Measurements from ENCODE around the gene DDX1. TPM values are rescaled to one million over a fixed set of nuclear protein-coding genes. Genes with fewer than 3 reads are reported as not detected.

Gene DDX1
- polyA plus RNA-seq, 3 donors: 14.1 to 35.4 (median 30.1) TPM

- WGBS (ENCODE audit: insufficient coverage): 97% methylated on average over 7 of the region's 9 CpGs
- Histone ChIP-seq H3K27me3 (ENCODE audit: control insufficient read depth in 2 of 2, insufficient read depth in 2 of 2, low read length in 2 of 2) (no peaks in the 10 kb centered on the region), H2AFZ (ENCODE audit: insufficient read depth, low read depth, low read length, poor library complexity, severe bottlenecking) (no peak overlapping the region), H3K36me3 (replicated peaks in 1 of 2; ENCODE audit: control insufficient read depth in 1 of 2, insufficient read depth in 2 of 2, low read length in 2 of 2) (no peaks in the 10 kb centered on the region), H3K9ac (ENCODE audit: insufficient read depth, low read length, poor library complexity, severe bottlenecking) (no peak overlapping the region), H3K4me2 (replicated peaks; ENCODE audit: extremely low read depth, low read length, poor library complexity, severe bottlenecking) (no peak overlapping the region), H3K79me2 (ENCODE audit: insufficient read depth, low read length) (no peaks in the 10 kb centered on the region), H4K20me1 (ENCODE audit: insufficient read depth, low read length) (no peaks in the 10 kb centered on the region), H3K4me3 (replicated peaks in 1 of 3; ENCODE audit: low read depth in 2 of 3, low read length in 3 of 3) (no peak overlapping the region), H3K27ac (ENCODE audit: low read depth in 1 of 2, low read length in 2 of 2) (no peak overlapping the region), H3K4me1 (ENCODE audit: control insufficient read depth in 1 of 2, insufficient read depth in 2 of 2, low read length in 2 of 2) (no peaks in the 10 kb centered on the region), H3K9me3 (replicated peaks in 1 of 2; ENCODE audit: control insufficient read depth in 1 of 2, insufficient read depth in 1 of 2, low read length in 2 of 2) (no peaks in the 10 kb centered on the region)
- no peak overlapping the region for H3K4me3 Mint-ChIP-seq
- no peak overlapping the region for H3K27ac Mint-ChIP-seq
- peaks cover 0 to 6% (median 0%) of the 10 kb centered on the region in 7 donors for H3K9me3 Mint-ChIP-seq
- DNase-seq: no peak
- H3K27me3 Mint-ChIP-seq (ENCODE audit: low read depth in 3 of 3): peaks cover 0 to 5% (median 1%) of the 10 kb centered on the region in 3 donors
- intact Hi-C loops (cut with micrococcal nuclease): no loop called here
- no peak for TF ChIP-seq CTCF (IDR thresholded peaks at IDR 0.05)
- H3K4me1 Mint-ChIP-seq: peaks cover 3% of the 10 kb centered on the region
- no peaks in the 10 kb centered on the region for H3K36me3 Mint-ChIP-seq
These were observed 74.3 kb downstream of the DDX1 start for GRCh38 chr2:15665943-15666460.

- WGBS (ENCODE audit: insufficient coverage): 90% methylated on average over 13 of the region's 16 CpGs
- Histone ChIP-seq H3K4me2 (replicated peaks; ENCODE audit: extremely low read depth, low read length, poor library complexity, severe bottlenecking) (no peak overlapping the region), H3K36me3 (replicated peaks in 1 of 2; ENCODE audit: control insufficient read depth in 1 of 2, insufficient read depth in 2 of 2, low read length in 2 of 2) (no peaks in the 10 kb centered on the region), H3K9ac (ENCODE audit: insufficient read depth, low read length, poor library complexity, severe bottlenecking) (no peak overlapping the region), H3K79me2 (ENCODE audit: insufficient read depth, low read length) (no peaks in the 10 kb centered on the region), H3K9me3 (replicated peaks in 1 of 2; ENCODE audit: control insufficient read depth in 1 of 2, insufficient read depth in 1 of 2, low read length in 2 of 2) (no peaks in the 10 kb centered on the region), H4K20me1 (ENCODE audit: insufficient read depth, low read length) (no peaks in the 10 kb centered on the region), H3K4me3 (replicated peaks in 1 of 3; ENCODE audit: low read depth in 2 of 3, low read length in 3 of 3) (no peak overlapping the region), H2AFZ (ENCODE audit: insufficient read depth, low read depth, low read length, poor library complexity, severe bottlenecking) (no peak overlapping the region), H3K4me1 (ENCODE audit: control insufficient read depth in 1 of 2, insufficient read depth in 2 of 2, low read length in 2 of 2) (no peaks in the 10 kb centered on the region), H3K27ac (ENCODE audit: low read depth in 1 of 2, low read length in 2 of 2) (no peak overlapping the region), H3K27me3 (ENCODE audit: control insufficient read depth in 2 of 2, insufficient read depth in 2 of 2, low read length in 2 of 2) (no peaks in the 10 kb centered on the region)
- DNase-seq: no peak
- H3K27me3 Mint-ChIP-seq (ENCODE audit: low read depth in 3 of 3): peaks cover 1 to 5% (median 2%) of the 10 kb centered on the region in 3 donors
- intact Hi-C loops (cut with micrococcal nuclease): no loop called here
- H3K9me3 Mint-ChIP-seq: peaks cover 0 to 6% (median 0%) of the 10 kb centered on the region in 7 donors
- no peak for TF ChIP-seq CTCF (IDR thresholded peaks at IDR 0.05)
- no peak overlapping the region for H3K27ac Mint-ChIP-seq
- no peak overlapping the region for H3K4me3 Mint-ChIP-seq
- H3K36me3 Mint-ChIP-seq: no peaks in the 10 kb centered on the region
- no peaks in the 10 kb centered on the region for H3K4me1 Mint-ChIP-seq
These were observed 75.5 kb downstream of the DDX1 start for GRCh38 chr2:15666861-15667808.
